GM12878 (cell line): Measurements from ENCODE around the gene TSPO. TPM values are rescaled to one million over a fixed set of nuclear protein-coding genes. Genes with fewer than 3 reads are reported as not detected.

Experiments
- ATAC-seq: fragments of 200-7000 bp; cut with Tn5 transposase; 3 replicates; pipeline ENCODE4 v1.9.1; 2020; ENCODE audit warnings: mild to moderate bottlenecking, moderate library complexity
- BruUV-seq: library from RNA; stranded (reverse); fragments of 400-500 nt; replicated peaks from 2 replicates; lab custom pipeline; 2021; lab: Mats Ljungman, UMichigan
- CTCF ChIA-PET: fragments of 300-600 bp; sonication (Branson Sonifier 250); formaldehyde crosslinking; extraction: SDS; loops from one replicate; lab custom pipeline; 2021; ENCODE audit warnings: inconsistent platforms; lab: Yijun Ruan, JAX
- POLR2A ChIA-PET: fragments of 350-600 bp; formaldehyde crosslinking; extraction: SDS; loops from one replicate; lab custom pipeline; 2021; ENCODE audit warnings: inconsistent platforms; lab: Charles Lee
- RAD21 ChIA-PET: fragments of 300-600 bp; sonication (Branson Sonifier 250); formaldehyde crosslinking; loops from one replicate; lab custom pipeline; 2023; ENCODE audit warnings: antibody characterized with exemption; ENCODE audit not compliant: unreplicated experiment; lab: Charles Lee
- SMC1A ChIA-PET: fragments of 300-600 bp; sonication (Branson Sonifier 250); formaldehyde crosslinking; loops from one replicate; lab custom pipeline; 2023; ENCODE audit not compliant: unreplicated experiment, uncharacterized antibody; lab: Charles Lee
- DNase-seq: peaks from one replicate; pipeline ENCODE4 v3.0.0-alpha.2; 2011; ENCODE audit warnings: low read depth, low spot score
- FAIRE-seq: peaks from 3 replicates; lab custom pipeline; 2011; peaks lifted over from hg19 to GRCh38; lab: Jason Lieb, UNC
- H2AFZ ChIP-seq: 2 replicates; pipeline ENCODE4 v1.6.0; 2011; ENCODE audit warnings: low read depth, low read length, control low read depth; ENCODE audit not compliant: control insufficient read depth
- H3K27ac ChIP-seq: 2 replicates; pipeline ENCODE4 v1.5.1; 2011; ENCODE audit warnings: control low read depth; ENCODE audit not compliant: control insufficient read depth, insufficient read depth
- H3K27me3 ChIP-seq, 2 experiments: replicated peaks in 1 of 2; 2 replicates each; pipeline versions ENCODE4 v1.6.0 to v1.6.1; 2011; ENCODE audit warnings: low read length in 1 of 2; ENCODE audit not compliant: control insufficient read depth in 2 of 2, insufficient read depth in 2 of 2
- H3K36me3 ChIP-seq, 2 experiments: 2 replicates each; pipeline ENCODE4 v1.5.1; 2011; ENCODE audit warnings: low read length in 1 of 2; ENCODE audit not compliant: control insufficient read depth in 2 of 2, insufficient read depth in 2 of 2
- H3K4me1 ChIP-seq: 2 replicates; pipeline ENCODE4 v1.6.1; 2011; ENCODE audit warnings: mild to moderate bottlenecking, low read length, moderate library complexity, mixed read lengths; ENCODE audit not compliant: control insufficient read depth, insufficient read depth
- H3K4me2 ChIP-seq: 2 replicates; pipeline ENCODE4 v1.6.0; 2011; ENCODE audit warnings: control low read depth; ENCODE audit not compliant: control insufficient read depth, insufficient read depth
- H3K4me3 ChIP-seq: fragments of 200-600 bp; sonication (generic); 2 replicates; pipeline ENCODE4 v1.5.1; 2016
- H3K79me2 ChIP-seq: 2 replicates; pipeline ENCODE4 v1.6.0; 2011; ENCODE audit warnings: low read length; ENCODE audit not compliant: control insufficient read depth, insufficient read depth
- H3K9ac ChIP-seq: 2 replicates; pipeline ENCODE4 v1.8.0; 2011; ENCODE audit warnings: low read length, control low read depth, mixed read lengths; ENCODE audit not compliant: control insufficient read depth, insufficient read depth
- H3K9me3 ChIP-seq: replicated peaks from 3 replicates; pipeline ENCODE4 v1.5.1; 2011; ENCODE audit warnings: mild to moderate bottlenecking, low read length; ENCODE audit not compliant: control insufficient read depth, insufficient read depth
- H4K20me1 ChIP-seq: 2 replicates; pipeline ENCODE4 v1.6.0; 2011; ENCODE audit not compliant: control insufficient read depth, insufficient read depth
- EGR1 ChIP-seq, 2 experiments: IDR thresholded peaks; 1 replicate in 1 of 2; 2 replicates in 1 of 2; pipeline ENCODE4 v1.6.1; 2011 to 2012; ENCODE audit warnings: low read depth in 2 of 2, low read length in 2 of 2, borderline replicate concordance in 1 of 2, mild to moderate bottlenecking in 1 of 2, moderate library complexity in 1 of 2
- ESRRA ChIP-seq: IDR thresholded peaks from 2 replicates; pipeline ENCODE4 v1.6.1; 2012; ENCODE audit warnings: mild to moderate bottlenecking, low read length, improper control_type of control experiment
- IRF4 ChIP-seq: IDR thresholded peaks from 2 replicates; pipeline ENCODE4 v1.6.1; 2011; ENCODE audit warnings: low read depth, low read length
- POLR2AphosphoS5 ChIP-seq: IDR thresholded peaks from 2 replicates; pipeline ENCODE4 v1.6.1; 2011; ENCODE audit warnings: mild to moderate bottlenecking, low read length, inconsistent platforms
- RB1 ChIP-seq: fragments of 450-650 bp; formaldehyde crosslinking; IDR thresholded peaks from 2 replicates; pipeline ENCODE4 v1.6.1; 2017; ENCODE audit warnings: mild to moderate bottlenecking, borderline replicate concordance
- RCOR1 ChIP-seq: conservative IDR thresholded peaks from 2 replicates; pipeline ENCODE4 v1.6.1; 2012; ENCODE audit warnings: low read depth, low read length, improper control_type of control experiment
- SIN3A ChIP-seq: IDR thresholded peaks from 2 replicates; pipeline ENCODE4 v1.6.1; 2012; ENCODE audit warnings: low read depth, low read length, improper control_type of control experiment
- SMAD5 ChIP-seq: IDR thresholded peaks from 2 replicates; pipeline ENCODE4 v1.6.1; 2016; ENCODE audit warnings: antibody characterized with exemption, low read depth
- STAT1 ChIP-seq: fragments of 450-650 bp; conservative IDR thresholded peaks from 2 replicates; pipeline ENCODE4 v1.6.1; 2014; ENCODE audit warnings: antibody characterized with exemption, mild to moderate bottlenecking
- TBL1XR1 ChIP-seq: IDR thresholded peaks from 2 replicates; pipeline ENCODE4 v1.6.1; 2012; ENCODE audit warnings: low read depth, low read length, improper control_type of control experiment
- TCF12 ChIP-seq: IDR thresholded peaks from 2 replicates; pipeline ENCODE4 v1.6.1; 2011; ENCODE audit warnings: low read depth, mild to moderate bottlenecking, low read length
- WGBS: methylation state at CpG from one replicate; pipeline ENCODE4 v1.1.6; 2016; ENCODE audit warnings: low lambda C conversion rate; ENCODE audit not compliant: insufficient replicate concordance, insufficient coverage; ENCODE audit errors: missing lambda C conversion rate; 5-methylcytosine and 5-hydroxymethylcytosine counted together
- in situ Hi-C: fragments of 300-500 bp; cut with MboI; formaldehyde crosslinking; loops from 9 replicates; pipeline ENCODE4 v1.14.3; 2018; ENCODE audit warnings: mixed read lengths
- intact Hi-C: fragments of 100-400 bp; cut with micrococcal nuclease; formaldehyde crosslinking; loops from one replicate; pipeline ENCODE4 v1.14.2; 2022; ENCODE audit not compliant: unreplicated experiment
- polyA plus RNA-seq, 11 experiments: library from polyadenylated mRNA; depleted of rRNA in 4 of 11; unstranded in 6 of 11; stranded (reverse) in 5 of 11; fragments of >200 nt; fragmentation: Nextera tagmentation in 4 of 11; fragmentation: Illumina TruSeq in 1 of 11; extraction: Ambion mirVana in 4 of 11; extraction: Trizol in 1 of 11; gene quantifications; 1 replicate in 1 of 11; 2 replicates in 10 of 11; pipeline versions ENCODE4 v1.2.1 to v1.2.3, GENCODE V29; 2011 to 2016; ENCODE audit warnings: inconsistent platforms in 2 of 11, missing spikeins in 2 of 11, low read depth in 1 of 11
- total RNA-seq, 4 experiments: library from RNA; depleted of rRNA in 3 of 4; stranded (reverse); fragments of >200 nt in 3 of 4; fragmentation: Illumina TruSeq in 1 of 4; extraction: Trizol in 1 of 4; gene quantifications; 2 replicates each; pipeline versions ENCODE4 v1.2.1 to v1.2.3, GENCODE V29; 2013 to 2021
- TF ChIP-seq, protein P1 (sequence below): fragments of 450-650 bp; IDR thresholded peaks from 2 replicates; pipeline ENCODE4 v1.6.1; 2018; ENCODE audit warnings: mild to moderate bottlenecking, low read depth, moderate library complexity; ENCODE audit not compliant: partially characterized antibody
- TF ChIP-seq, protein P2 (sequence below): fragments of 450-650 bp; IDR thresholded peaks from 2 replicates; pipeline ENCODE4 v1.6.1; 2014; ENCODE audit warnings: mild to moderate bottlenecking
- TF ChIP-seq, protein P3 (sequence below): IDR thresholded peaks from 2 replicates; pipeline ENCODE4 v1.6.1; 2012; ENCODE audit warnings: low read depth, low read length, improper control_type of control experiment
- TF ChIP-seq, protein P4 (sequence below): IDR thresholded peaks from 2 replicates; pipeline ENCODE4 v1.6.1; 2012; ENCODE audit warnings: low read length, inconsistent platforms

The TSPO gene
- total and polyA plus RNA-seq, 10 of the 15 experiments (the other 5 are each of a cell fraction or from before 2014, with no cell fraction given), result 1.4 to 50.5 (median 18.8) TPM

DNA sequence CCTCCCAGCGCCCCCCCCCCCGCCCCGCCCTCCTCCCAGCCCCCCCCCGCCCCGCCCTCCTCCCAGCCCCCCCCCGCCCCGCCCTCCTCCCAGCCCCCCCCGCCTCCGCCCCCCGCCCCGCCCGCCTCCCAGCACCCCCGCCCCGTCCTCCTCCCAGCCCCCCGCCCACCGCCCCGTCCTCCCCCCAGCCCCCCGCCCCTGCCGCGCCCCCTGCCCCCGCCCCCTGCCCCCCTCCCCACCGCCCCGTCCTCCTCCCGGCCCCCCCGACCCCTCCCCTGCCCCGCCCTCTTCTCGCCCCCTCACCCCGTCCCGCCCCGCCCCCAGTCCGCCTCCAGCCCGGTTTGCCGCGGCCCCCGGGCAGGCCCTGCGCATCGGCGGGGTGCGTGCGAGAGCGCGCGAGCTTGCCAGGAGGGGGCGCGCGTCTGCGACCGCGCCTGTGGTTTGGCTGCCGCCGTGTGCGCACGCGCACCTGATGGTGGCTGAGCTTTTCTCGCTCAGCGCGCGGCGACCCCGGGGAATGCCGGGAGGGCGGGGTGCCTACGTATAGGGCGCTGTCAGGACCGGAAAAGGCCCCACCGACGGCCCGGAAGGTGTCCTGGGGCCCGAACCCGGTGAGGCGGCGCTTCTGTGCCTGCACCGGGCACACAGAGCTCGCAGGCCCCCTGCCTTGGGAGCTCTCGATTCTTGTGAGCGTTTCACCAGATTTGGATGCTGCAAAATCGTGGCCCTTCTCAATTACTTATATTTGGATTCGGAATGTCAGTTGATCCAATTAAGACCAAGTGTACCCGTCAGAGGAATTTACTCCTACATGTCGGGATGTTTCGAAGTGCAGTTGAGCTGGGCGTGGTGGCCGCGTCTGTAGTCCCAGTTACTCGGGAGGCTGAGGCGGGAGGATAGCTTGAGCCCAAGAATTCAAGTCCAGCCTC is 36.1 kb downstream of the TSPO start (continued):
- TF ChIP-seq STAT1 (peak; percentile 96; the same call in 1 of the 2 replicates), RCOR1 (0 out of 2 replicates have a peak, but pooled peaks have one; percentile 26), EGR1 (IDR thresholded peaks at IDR 0.05; ENCODE audit: borderline replicate concordance in 1 of 2, low read depth in 2 of 2, low read length in 2 of 2) (peak in 1 of 2 experiments; percentile 52; a peak in 2 of 3 replicates), POLR2AphosphoS5 (peak; percentile 92), SIN3A (peak; percentile 58; the same call in 1 of the 2 replicates)
- TF ChIP-seq, protein P1, sequence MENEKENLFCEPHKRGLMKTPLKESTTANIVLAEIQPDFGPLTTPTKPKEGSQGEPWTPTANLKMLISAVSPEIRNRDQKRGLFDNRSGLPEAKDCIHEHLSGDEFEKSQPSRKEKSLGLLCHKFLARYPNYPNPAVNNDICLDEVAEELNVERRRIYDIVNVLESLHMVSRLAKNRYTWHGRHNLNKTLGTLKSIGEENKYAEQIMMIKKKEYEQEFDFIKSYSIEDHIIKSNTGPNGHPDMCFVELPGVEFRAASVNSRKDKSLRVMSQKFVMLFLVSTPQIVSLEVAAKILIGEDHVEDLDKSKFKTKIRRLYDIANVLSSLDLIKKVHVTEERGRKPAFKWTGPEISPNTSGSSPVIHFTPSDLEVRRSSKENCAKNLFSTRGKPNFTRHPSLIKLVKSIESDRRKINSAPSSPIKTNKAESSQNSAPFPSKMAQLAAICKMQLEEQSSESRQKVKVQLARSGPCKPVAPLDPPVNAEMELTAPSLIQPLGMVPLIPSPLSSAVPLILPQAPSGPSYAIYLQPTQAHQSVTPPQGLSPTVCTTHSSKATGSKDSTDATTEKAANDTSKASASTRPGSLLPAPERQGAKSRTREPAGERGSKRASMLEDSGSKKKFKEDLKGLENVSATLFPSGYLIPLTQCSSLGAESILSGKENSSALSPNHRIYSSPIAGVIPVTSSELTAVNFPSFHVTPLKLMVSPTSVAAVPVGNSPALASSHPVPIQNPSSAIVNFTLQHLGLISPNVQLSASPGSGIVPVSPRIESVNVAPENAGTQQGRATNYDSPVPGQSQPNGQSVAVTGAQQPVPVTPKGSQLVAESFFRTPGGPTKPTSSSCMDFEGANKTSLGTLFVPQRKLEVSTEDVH, result peak; percentile 50

DNA sequence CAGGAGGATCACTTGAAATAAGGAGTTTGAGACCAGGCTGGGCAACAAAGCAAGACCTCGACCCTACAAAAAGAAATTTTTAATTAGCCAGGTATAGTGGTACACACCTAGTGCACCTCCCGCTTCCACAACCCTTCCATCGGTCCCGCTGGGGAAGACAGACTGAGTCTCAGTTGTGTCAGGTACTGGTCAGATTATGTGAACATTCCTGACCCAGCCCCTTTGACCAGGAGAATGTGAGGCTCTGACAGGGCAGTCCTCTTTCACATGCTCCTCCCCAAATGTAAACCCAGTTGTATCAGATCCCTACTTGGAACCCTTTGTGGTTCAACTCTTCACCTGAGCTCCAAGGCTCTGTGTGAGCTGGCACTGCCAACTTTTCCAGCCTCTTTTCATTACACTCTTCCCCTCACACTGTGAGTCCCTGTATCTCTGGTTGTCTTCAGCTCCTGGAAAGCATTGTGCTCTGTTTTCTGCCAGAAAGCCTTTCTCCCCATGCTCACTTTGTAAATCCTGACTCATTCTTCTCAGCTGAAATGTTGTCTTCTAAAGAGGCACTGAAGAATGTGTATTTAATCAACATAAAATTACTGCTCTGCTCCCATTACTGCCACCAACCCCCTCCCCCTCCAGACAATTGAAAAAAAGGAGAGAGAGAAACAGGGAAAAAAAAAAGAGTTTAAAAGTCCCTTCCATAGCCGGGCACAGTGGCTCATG is 37.6 kb downstream of the TSPO start:
- Histone ChIP-seq H3K9ac (no peak overlapping the region), H3K4me2 (no peak overlapping the region), H3K27ac (no peak overlapping the region), H3K79me2 (peaks cover 18% of the 10 kb centered on the region), H3K4me3 (no peak overlapping the region), H3K27me3 (no peaks in the 10 kb centered on the region; a peak in 1 of 4 replicates), H3K36me3 (no peaks in the 10 kb centered on the region), H2AFZ (no peak overlapping the region), H3K9me3 (peaks cover 5% of the 10 kb centered on the region; the same call in 2 of the 3 replicates), H4K20me1 (no peaks in the 10 kb centered on the region), H3K4me1 (peaks cover 10% of the 10 kb centered on the region)
- no TSS peak for BruUV-seq
- ChIA-PET RAD21 (interaction anchor here (1.1 kb wide), 1 partner anchor 85 kb away, joined by 3 read pairs; no protein-coding TSS in a partner anchor), CTCF (no interaction called here), SMC1A (no interaction called here), POLR2A (no interaction called here)
- intact Hi-C loops (no loop called here), in situ Hi-C loops (no loop called here)
- no peak for DNase-seq
- no peak for FAIRE-seq
- ATAC-seq, result no peak
- WGBS, result 92% methylated on average over 5 of the region's 5 CpGs
- TF ChIP-seq, protein P2, sequence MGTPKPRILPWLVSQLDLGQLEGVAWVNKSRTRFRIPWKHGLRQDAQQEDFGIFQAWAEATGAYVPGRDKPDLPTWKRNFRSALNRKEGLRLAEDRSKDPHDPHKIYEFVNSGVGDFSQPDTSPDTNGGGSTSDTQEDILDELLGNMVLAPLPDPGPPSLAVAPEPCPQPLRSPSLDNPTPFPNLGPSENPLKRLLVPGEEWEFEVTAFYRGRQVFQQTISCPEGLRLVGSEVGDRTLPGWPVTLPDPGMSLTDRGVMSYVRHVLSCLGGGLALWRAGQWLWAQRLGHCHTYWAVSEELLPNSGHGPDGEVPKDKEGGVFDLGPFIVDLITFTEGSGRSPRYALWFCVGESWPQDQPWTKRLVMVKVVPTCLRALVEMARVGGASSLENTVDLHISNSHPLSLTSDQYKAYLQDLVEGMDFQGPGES, result no peak
- TF ChIP-seq, protein P3, sequence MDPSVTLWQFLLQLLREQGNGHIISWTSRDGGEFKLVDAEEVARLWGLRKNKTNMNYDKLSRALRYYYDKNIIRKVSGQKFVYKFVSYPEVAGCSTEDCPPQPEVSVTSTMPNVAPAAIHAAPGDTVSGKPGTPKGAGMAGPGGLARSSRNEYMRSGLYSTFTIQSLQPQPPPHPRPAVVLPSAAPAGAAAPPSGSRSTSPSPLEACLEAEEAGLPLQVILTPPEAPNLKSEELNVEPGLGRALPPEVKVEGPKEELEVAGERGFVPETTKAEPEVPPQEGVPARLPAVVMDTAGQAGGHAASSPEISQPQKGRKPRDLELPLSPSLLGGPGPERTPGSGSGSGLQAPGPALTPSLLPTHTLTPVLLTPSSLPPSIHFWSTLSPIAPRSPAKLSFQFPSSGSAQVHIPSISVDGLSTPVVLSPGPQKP, result no peak
- TF ChIP-seq SMAD5, result no peak
- no peak for TF ChIP-seq IRF4
- TF ChIP-seq, protein P4, sequence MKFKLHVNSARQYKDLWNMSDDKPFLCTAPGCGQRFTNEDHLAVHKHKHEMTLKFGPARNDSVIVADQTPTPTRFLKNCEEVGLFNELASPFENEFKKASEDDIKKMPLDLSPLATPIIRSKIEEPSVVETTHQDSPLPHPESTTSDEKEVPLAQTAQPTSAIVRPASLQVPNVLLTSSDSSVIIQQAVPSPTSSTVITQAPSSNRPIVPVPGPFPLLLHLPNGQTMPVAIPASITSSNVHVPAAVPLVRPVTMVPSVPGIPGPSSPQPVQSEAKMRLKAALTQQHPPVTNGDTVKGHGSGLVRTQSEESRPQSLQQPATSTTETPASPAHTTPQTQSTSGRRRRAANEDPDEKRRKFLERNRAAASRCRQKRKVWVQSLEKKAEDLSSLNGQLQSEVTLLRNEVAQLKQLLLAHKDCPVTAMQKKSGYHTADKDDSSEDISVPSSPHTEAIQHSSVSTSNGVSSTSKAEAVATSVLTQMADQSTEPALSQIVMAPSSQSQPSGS, result no peak
- TF ChIP-seq RB1, result no peak
- TF ChIP-seq ESRRA, result no peak
- no peak for TF ChIP-seq TCF12
- no peak for TF ChIP-seq TBL1XR1
